Left renal cortex interstitium (tissue), 4 donors: ENCODE data around the gene SENP7. TPM values are rescaled to one million over a fixed set of nuclear protein-coding genes. Genes with fewer than 3 reads are reported as not detected.
"Not testable (repeated sequence)": the region's sequence is repeated elsewhere in the genome, so short reads cannot be mapped to it uniquely, and the experiment has no call there.

Experiments used
- DNase-seq, 4 donors: peaks; one replicate each; pipeline ENCODE4 v3.0.0-alpha.2; 2013; ENCODE audit warnings: low read depth in 4 of 4, low spot score in 2 of 4, missing footprints in 1 of 4
- polyA plus RNA-seq, 4 donors: library from polyadenylated mRNA; unstranded; fragments of 120-200 nt; gene quantifications; one replicate each; pipeline ENCODE4 v1.2.1, GENCODE V29; 2013; ENCODE audit not compliant: insufficient read length in 4 of 4

Gene SENP7
- polyA plus RNA-seq, 4 donors: 72.0 to 86.6 (median 73.0) TPM

- DNase-seq: no peak
These were observed 14.4 kb upstream of the SENP7 start for GRCh38 chr3:101527441-101527840.

GRCh38 chr3:101521211-101521701 lies 8.2 kb upstream of the SENP7 start:
- no peak for DNase-seq

GRCh38 chr3:101519685-101520365 lies 6.8 kb upstream of the SENP7 start:
- no peak for DNase-seq

- no peak for DNase-seq
These were observed 5.4 kb upstream of the SENP7 start for GRCh38 chr3:101518421-101518871.

GRCh38 chr3:101513419-101513986 lies 491 bp upstream of the SENP7 start:
- DNase-seq: no peak

- peak in 3 of 4 donors; percentile 50 to 84 (median 63) for DNase-seq
These were observed 691 bp downstream of the SENP7 start for GRCh38 chr3:101512396-101512645.

GRCh38 chr3:101509811-101510210 lies 3.2 kb downstream of the SENP7 start:
- no peak for DNase-seq

- no peak for DNase-seq
These were observed 3.7 kb downstream of the SENP7 start for GRCh38 chr3:101509281-101509680.

- no peak for DNase-seq
These were observed 11.2 kb downstream of the SENP7 start for GRCh38 chr3:101501783-101502182.

- DNase-seq: no peak
These were observed 12.8 kb downstream of the SENP7 start for GRCh38 chr3:101500208-101500607.

GRCh38 chr3:101497803-101498202 lies 15.2 kb downstream of the SENP7 start:
- DNase-seq: no peak

- DNase-seq: no peak
These were observed 17.5 kb downstream of the SENP7 start for GRCh38 chr3:101495552-101495951.

GRCh38 chr3:101484805-101485620 lies 28.0 kb downstream of the SENP7 start:
- DNase-seq: no peak

- DNase-seq: no peak
These were observed 34.0 kb downstream of the SENP7 start for GRCh38 chr3:101478980-101479379.

GRCh38 chr3:101474841-101475552 lies 38.0 kb downstream of the SENP7 start:
- DNase-seq: not testable (repeated sequence)

- not testable (repeated sequence) for DNase-seq
These were observed 44.3 kb downstream of the SENP7 start for GRCh38 chr3:101468676-101469075.

- not testable (repeated sequence) for DNase-seq
These were observed 45.7 kb downstream of the SENP7 start for GRCh38 chr3:101467310-101467663.

GRCh38 chr3:101466465-101467309 lies 46.3 kb downstream of the SENP7 start:
- no peak for DNase-seq

- DNase-seq: no peak
These were observed 48.8 kb downstream of the SENP7 start for GRCh38 chr3:101464235-101464634.

- no peak for DNase-seq
These were observed 51.6 kb downstream of the SENP7 start for GRCh38 chr3:101461451-101461850.
